Effector CD4-positive, alpha-beta T cell (primary cell): ENCODE results near the gene ENPP6. TPM values are rescaled to one million over a fixed set of nuclear protein-coding genes. Genes with fewer than 3 reads are reported as not detected.

Source experiments
- DNase-seq: peaks from one replicate; pipeline ENCODE4 v3.0.0-alpha.2; 2020
- total RNA-seq: gene quantifications from one replicate; lab custom pipeline; 2026; lab: John Stamatoyannopoulos, UW

Gene ENPP6
- total RNA-seq: not detected

- no peak for DNase-seq
Observed at GRCh38 chr4:184217634-184218033, at the start of gene ENPP6. TSS of gene ENPP6 (minus strand) at chr4:184217873. CDS start at chr4:184217819, 54 bp downstream.

GRCh38 chr4:184267206-184267608 is 49.5 kb upstream of the ENPP6 start:
- no peak for DNase-seq

- DNase-seq: no peak
Observed at GRCh38 chr4:184265546-184266351, 48.1 kb upstream of the ENPP6 start.

GRCh38 chr4:184263910-184264732 is 46.4 kb upstream of the ENPP6 start:
- peak; percentile 92 for DNase-seq

GRCh38 chr4:184263461-184263860 is 45.8 kb upstream of the ENPP6 start:
- no peak for DNase-seq

- no peak for DNase-seq
Observed at GRCh38 chr4:184262901-184263300, 45.2 kb upstream of the ENPP6 start.

- DNase-seq: no peak
Observed at GRCh38 chr4:184261246-184261645, 43.6 kb upstream of the ENPP6 start.

GRCh38 chr4:184259866-184260265 is 42.2 kb upstream of the ENPP6 start:
- no peak for DNase-seq

- DNase-seq: no peak
Observed at GRCh38 chr4:184259081-184259480, 41.4 kb upstream of the ENPP6 start.

- DNase-seq: no peak
Observed at GRCh38 chr4:184255871-184256642, 38.4 kb upstream of the ENPP6 start.

- no peak for DNase-seq
Observed at GRCh38 chr4:184255361-184255760, 37.7 kb upstream of the ENPP6 start.

- no peak for DNase-seq
Observed at GRCh38 chr4:184253072-184253420, 35.4 kb upstream of the ENPP6 start.

- DNase-seq: no peak
Observed at GRCh38 chr4:184252136-184253071, 34.7 kb upstream of the ENPP6 start.

GRCh38 chr4:184251670-184251980 is 34.0 kb upstream of the ENPP6 start:
- DNase-seq: no peak

GRCh38 chr4:184250795-184251669 is 33.4 kb upstream of the ENPP6 start:
- DNase-seq: no peak

- no peak for DNase-seq
Observed at GRCh38 chr4:184248216-184248615, 30.5 kb upstream of the ENPP6 start.

- no peak for DNase-seq
Observed at GRCh38 chr4:184247421-184247820, 29.7 kb upstream of the ENPP6 start.

GRCh38 chr4:184246426-184246825 is 28.8 kb upstream of the ENPP6 start:
- no peak for DNase-seq

GRCh38 chr4:184238072-184238745 is 20.5 kb upstream of the ENPP6 start:
- no peak for DNase-seq

- no peak for DNase-seq
Observed at GRCh38 chr4:184237612-184238011, 19.9 kb upstream of the ENPP6 start.

GRCh38 chr4:184235526-184235925 is 17.9 kb upstream of the ENPP6 start:
- DNase-seq: no peak
